ENCODE results near the gene VPS37D.
"Not testable (repeated sequence)": the region's sequence is repeated elsewhere in the genome, so short reads cannot be mapped to it uniquely, and the experiment has no call there.

VPS37D gene

GRCh38 chr7:73646785-73647724 lies 20.6 kb upstream of the VPS37D start:
- no peak for DNase-seq

- no peak for DNase-seq
These were observed 19.7 kb upstream of the VPS37D start for GRCh38 chr7:73647725-73648592.

- no peak for DNase-seq
These were observed 18.9 kb upstream of the VPS37D start for GRCh38 chr7:73648593-73649332.

- no peak for DNase-seq
These were observed 18.1 kb upstream of the VPS37D start for GRCh38 chr7:73649576-73649975.

GRCh38 chr7:73650524-73650923 lies 17.1 kb upstream of the VPS37D start:
- no peak for DNase-seq

- DNase-seq = no peak
These were observed 15.1 kb upstream of the VPS37D start for GRCh38 chr7:73652541-73652949.

GRCh38 chr7:73655309-73655708 lies 12.3 kb upstream of the VPS37D start:
- DNase-seq = not testable (repeated sequence)

- no peak for DNase-seq
These were observed 7.6 kb upstream of the VPS37D start for GRCh38 chr7:73659983-73660382.

- not testable (repeated sequence) for DNase-seq
These were observed 7.0 kb upstream of the VPS37D start for GRCh38 chr7:73660594-73660993.

- DNase-seq = no peak
These were observed 4.6 kb upstream of the VPS37D start for GRCh38 chr7:73663033-73663432.

- no peak for DNase-seq
These were observed 663 bp downstream of the VPS37D start for GRCh38 chr7:73668103-73668885.

- no peak for DNase-seq
These were observed 1.2 kb downstream of the VPS37D start for GRCh38 chr7:73668886-73669230.

- no peak for DNase-seq
These were observed 1.7 kb downstream of the VPS37D start for GRCh38 chr7:73669288-73669701.

- no peak for DNase-seq
These were observed 2.3 kb downstream of the VPS37D start for GRCh38 chr7:73669858-73670385.

- no peak for DNase-seq
These were observed 3.7 kb downstream of the VPS37D start for GRCh38 chr7:73671322-73671661.

- DNase-seq = no peak
These were observed 4.3 kb downstream of the VPS37D start for GRCh38 chr7:73671857-73672445.

GRCh38 chr7:73674468-73675124 lies 7.0 kb downstream of the VPS37D start:
- DNase-seq = no peak

GRCh38 chr7:73676062-73676461 lies 8.4 kb downstream of the VPS37D start:
- not testable (repeated sequence) for DNase-seq

- DNase-seq = no peak
These were observed 11.2 kb downstream of the VPS37D start for GRCh38 chr7:73678862-73679261.

GRCh38 chr7:73679709-73680108 lies 12.1 kb downstream of the VPS37D start:
- DNase-seq = no peak

GRCh38 chr7:73680501-73680900 lies 12.9 kb downstream of the VPS37D start:
- no peak for DNase-seq

Data from NCI-H446 (cell line).